Naive thymus-derived CD8-positive, alpha-beta T cell (primary cell): ENCODE data around the gene ZBTB22. TPM values are rescaled to one million over a fixed set of nuclear protein-coding genes. Genes with fewer than 3 reads are reported as not detected.
"Not testable (repeated sequence)": the region's sequence is repeated elsewhere in the genome, so short reads cannot be mapped to it uniquely, and the experiment has no call there.

Experiments
- ATAC-seq, 2 donors: fragments of 150-1000 bp; cut with Tn5 transposase in 1 of 2; sonication (Bioruptor Pico), chemical (Tn5 transposase) in 1 of 2; 1 replicate in 1 of 2; 2 replicates in 1 of 2; pipeline ENCODE4 v1.10.0; 2021; ENCODE audit warnings: mild to moderate bottlenecking in 2 of 2, moderate library complexity in 2 of 2
- POLR2A ChIA-PET: fragments of 350-600 bp; sonication (Branson Sonifier 250); formaldehyde crosslinking; loops from one replicate; lab custom pipeline; 2021; ENCODE audit warnings: antibody characterized with exemption; lab: Charles Lee
- DNase-seq, 10 donors: peaks; one replicate each; pipeline versions ENCODE4 v3.0.0 to v3.0.0-alpha.2; 2020 to 2022
- H3K27ac Mint-ChIP-seq, 10 donors: one replicate each; pipeline ENCODE4 v1.8.0; 2020 to 2022; ENCODE audit warnings: mild to moderate bottlenecking in 10 of 10, mixed read lengths in 10 of 10, moderate library complexity in 4 of 10, inconsistent platforms in 1 of 10
- H3K27me3 Mint-ChIP-seq, 5 donors: one replicate each; pipeline ENCODE4 v1.8.0; 2021 to 2022; ENCODE audit warnings: mixed read lengths in 5 of 5
- H3K36me3 Mint-ChIP-seq, 3 donors: one replicate each; pipeline ENCODE4 v1.8.0; 2020 to 2022; ENCODE audit warnings: mixed read lengths in 3 of 3, mild to moderate bottlenecking in 2 of 3, inconsistent platforms in 1 of 3
- H3K4me1 Mint-ChIP-seq, 4 donors: one replicate each; pipeline ENCODE4 v1.8.0; 2021 to 2022; ENCODE audit warnings: mixed read lengths in 4 of 4
- H3K4me3 Mint-ChIP-seq, 10 donors: one replicate each; pipeline ENCODE4 v1.8.0; 2020 to 2022; ENCODE audit warnings: mild to moderate bottlenecking in 10 of 10, mixed read lengths in 10 of 10, moderate library complexity in 6 of 10, inconsistent platforms in 1 of 10
- H3K9me3 Mint-ChIP-seq, 9 donors: one replicate each; pipeline ENCODE4 v1.8.0; 2020 to 2022; ENCODE audit warnings: mixed read lengths in 9 of 9, mild to moderate bottlenecking in 3 of 9, inconsistent platforms in 1 of 9, moderate library complexity in 1 of 9
- polyA plus RNA-seq, 3 donors: library from polyadenylated mRNA; unstranded; fragments of 300-500 nt; fragmentation: Illumina TruSeq; gene quantifications; one replicate each; pipeline ENCODE4 v1.2.3, GENCODE V29; 2021
- total RNA-seq, 8 experiments: library from RNA in 2 of 8; stranded (reverse) in 2 of 8; gene quantifications; one replicate each; pipeline ENCODE4 v1.2.3 and lab custom pipeline; 2021 to 2026

ZBTB22 gene
- total and polyA plus RNA-seq, 5 experiments from 2014 or later, result 10.4 to 33.6 (median 13.4) TPM

DNA sequence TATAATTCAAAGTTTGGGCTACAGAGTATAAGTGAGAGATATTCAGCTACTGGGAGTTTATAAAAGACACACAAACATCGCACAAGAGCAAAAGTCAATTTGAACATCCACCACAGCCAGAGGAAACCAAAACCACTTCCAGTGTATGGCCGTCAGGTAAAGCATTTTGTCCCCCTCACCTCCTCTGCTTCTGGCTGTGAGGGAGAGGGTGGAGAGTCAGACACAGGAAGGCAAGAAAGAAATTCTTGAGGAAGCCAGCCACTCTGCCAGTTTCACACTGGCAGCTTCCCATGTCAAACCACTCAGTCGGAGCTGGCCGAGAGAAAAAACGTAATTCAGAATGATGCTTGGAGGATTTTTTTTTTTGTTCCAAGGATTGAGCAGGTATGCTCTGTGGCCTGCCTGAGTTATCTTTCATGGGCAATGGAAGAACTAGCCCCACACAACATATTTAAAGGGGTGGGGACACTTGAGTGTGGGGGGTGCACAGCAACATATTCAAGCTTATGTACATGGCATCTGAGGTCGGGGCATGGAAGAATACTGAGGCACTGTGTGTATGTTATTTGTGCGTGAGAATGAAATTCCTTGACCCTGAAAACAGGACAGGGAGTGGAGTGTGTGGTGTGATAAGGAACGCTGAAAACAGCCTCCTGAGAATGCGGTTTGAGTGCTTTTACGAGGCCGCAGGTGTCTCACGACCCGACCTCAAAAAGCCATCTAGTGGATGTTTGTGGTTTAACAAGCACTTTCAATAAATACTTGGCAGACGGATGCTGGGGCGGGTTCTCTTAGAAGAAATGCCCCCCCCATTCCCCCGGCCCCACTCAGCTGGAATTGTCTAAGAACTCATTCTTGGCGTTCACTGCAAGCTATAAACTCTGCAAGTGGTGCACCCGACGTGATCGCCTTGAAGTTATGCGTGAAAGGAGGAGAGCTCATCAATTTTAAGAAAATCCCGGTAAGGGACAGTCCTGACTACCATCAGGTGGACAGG is 27.5 kb upstream of the ZBTB22 start:
- Mint-ChIP-seq H3K27ac (peak overlapping the region; percentile 91 to 99 (median 96)), H3K27me3 (no peaks in the 10 kb centered on the region), H3K4me1 (peaks cover 28 to 54% (median 48%) of the 10 kb centered on the region in 4 donors), H3K4me3 (peak overlapping the region; percentile 73 to 91 (median 84)), H3K36me3 (no peaks in the 10 kb centered on the region), H3K9me3 (peaks cover 0 to 2% (median 0%) of the 10 kb centered on the region in 9 donors)
- DNase-seq, result peak; percentile 46 to 88 (median 74)
- POLR2A ChIA-PET, result interaction anchor here (0.6 to 3.7 kb wide), 33 partner anchors 10 to 491 kb away, joined by 3 to 141 read pairs (median 7); partner anchors contain the start of genes B3GALT4, CUTA, HLA-DMA and KIFC1
- peak; percentile 56 to 64 for ATAC-seq

GRCh38 chr6:33343953-33344611 is 26.5 kb upstream of the ZBTB22 start:
- Mint-ChIP-seq H3K4me3 (peak overlapping the region; percentile 73 to 91 (median 84)), H3K36me3 (no peaks in the 10 kb centered on the region), H3K4me1 (peaks cover 23 to 55% (median 43%) of the 10 kb centered on the region in 4 donors), H3K27ac (peak overlapping the region; percentile 91 to 99 (median 96)), H3K9me3 (peaks cover 0 to 2% (median 0%) of the 10 kb centered on the region in 9 donors), H3K27me3 (no peaks in the 10 kb centered on the region)
- DNase-seq, result peak; percentile 30 to 90 (median 74)
- POLR2A ChIA-PET, result interaction anchor here (0.6 to 3.7 kb wide), 33 partner anchors 9 to 499 kb away, joined by 3 to 141 read pairs (median 7); partner anchors contain the start of genes B3GALT4, CUTA, HSD17B8 and KIFC1
- ATAC-seq, result peak; percentile 74 to 75

DNA sequence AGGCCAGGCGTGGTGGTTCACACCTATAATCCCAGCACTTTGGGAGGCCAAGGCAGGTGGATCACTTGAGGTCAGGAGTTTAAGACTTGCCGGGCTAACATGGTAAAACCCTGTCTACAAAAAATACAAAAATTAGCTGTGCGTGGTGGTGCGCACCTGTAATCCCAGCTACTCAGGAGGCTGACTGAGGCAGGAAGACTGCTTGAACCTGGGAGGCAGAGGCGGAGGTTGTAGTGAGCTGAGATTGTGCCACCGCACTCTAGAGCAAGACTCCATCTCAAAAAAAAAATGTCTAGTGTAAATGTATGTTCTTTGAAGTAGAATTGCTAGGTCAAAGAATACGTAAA is 26.0 kb upstream of the ZBTB22 start:
- not testable (repeated sequence) for DNase-seq, ATAC-seq, H3K27me3 Mint-ChIP-seq

DNA sequence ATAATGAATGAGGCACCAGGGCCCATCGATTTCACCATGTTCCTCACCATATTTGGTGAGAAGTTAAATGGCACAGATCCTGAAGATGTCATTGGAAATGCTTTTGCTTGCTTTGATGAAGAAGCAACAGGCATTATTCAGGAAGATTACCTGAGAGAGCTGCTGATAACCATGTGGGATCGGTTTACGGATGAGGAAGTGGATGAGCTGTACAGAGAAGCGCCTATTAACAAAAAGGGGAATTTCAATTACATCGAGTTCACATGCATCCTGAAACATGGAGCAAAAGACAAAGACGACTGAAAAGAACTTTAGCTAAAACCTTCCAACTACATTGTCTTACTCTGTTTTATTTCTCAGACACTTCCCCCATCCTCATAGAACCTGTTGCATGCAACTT is 21.6 kb upstream of the ZBTB22 start:
- Mint-ChIP-seq H3K4me3 (no peak overlapping the region), H3K27ac (peak overlapping the region in 5 of 10 donors; percentile 2 to 69 (median 34)), H3K27me3 (no peaks in the 10 kb centered on the region), H3K36me3 (no peaks in the 10 kb centered on the region), H3K4me1 (peaks cover 12 to 47% (median 21%) of the 10 kb centered on the region in 4 donors), H3K9me3 (peaks cover 0 to 2% (median 0%) of the 10 kb centered on the region in 9 donors)
- DNase-seq (no peak), ATAC-seq (no peak)
- POLR2A ChIA-PET, result interaction anchor here (0.7 to 1.5 kb wide), 2 partner anchors 22 to 1870 kb away, joined by 3 to 5 read pairs; partner anchors contain the start of gene ZBTB22

More for the DNA sequence above, 26.0 kb upstream of the ZBTB22 start:
- Mint-ChIP-seq H3K4me3 (peak overlapping the region; percentile 73 to 91 (median 84)), H3K27ac (peak overlapping the region; percentile 91 to 99 (median 96)), H3K4me1 (peaks cover 26 to 59% (median 40%) of the 10 kb centered on the region in 4 donors)
- not testable (repeated sequence) for H3K36me3 Mint-ChIP-seq, H3K9me3 Mint-ChIP-seq
- POLR2A ChIA-PET, result interaction anchor here (0.6 to 3.7 kb wide), 27 partner anchors 9 to 498 kb away, joined by 3 to 141 read pairs (median 12); partner anchors contain the start of genes B3GALT4, CUTA, HSD17B8 and KIFC1

GRCh38 chr6:33336495-33336894 is 19.0 kb upstream of the ZBTB22 start:
- no peak for ATAC-seq
- H3K27me3 Mint-ChIP-seq, result no peaks in the 10 kb centered on the region
- no peak overlapping the region for H3K4me3 Mint-ChIP-seq
- POLR2A ChIA-PET, result interaction anchor here (1.0 to 4.0 kb wide), 3 partner anchors 8 to 54 kb away, joined by 3 to 23 read pairs (median 7); partner anchors contain the start of gene ZBTB22
- no peaks in the 10 kb centered on the region for H3K36me3 Mint-ChIP-seq
- no peaks in the 10 kb centered on the region for H3K9me3 Mint-ChIP-seq
- H3K27ac Mint-ChIP-seq, result peak overlapping the region in 2 of 10 donors; percentile 24 to 33
- DNase-seq, result no peak
- H3K4me1 Mint-ChIP-seq, result peaks cover 5 to 44% (median 13%) of the 10 kb centered on the region in 4 donors

GRCh38 chr6:33335916-33336315 is 18.4 kb upstream of the ZBTB22 start:
- Mint-ChIP-seq H3K9me3 (no peaks in the 10 kb centered on the region), H3K4me3 (no peak overlapping the region), H3K4me1 (peaks cover 5 to 46% (median 13%) of the 10 kb centered on the region in 4 donors), H3K27ac (no peak overlapping the region), H3K27me3 (no peaks in the 10 kb centered on the region), H3K36me3 (no peaks in the 10 kb centered on the region)
- DNase-seq, result no peak
- ATAC-seq, result no peak
- POLR2A ChIA-PET, result interaction anchor here (0.5 to 4.0 kb wide), 4 partner anchors 9 to 55 kb away, joined by 3 to 23 read pairs (median 6); partner anchors contain the start of gene ZBTB22

DNA sequence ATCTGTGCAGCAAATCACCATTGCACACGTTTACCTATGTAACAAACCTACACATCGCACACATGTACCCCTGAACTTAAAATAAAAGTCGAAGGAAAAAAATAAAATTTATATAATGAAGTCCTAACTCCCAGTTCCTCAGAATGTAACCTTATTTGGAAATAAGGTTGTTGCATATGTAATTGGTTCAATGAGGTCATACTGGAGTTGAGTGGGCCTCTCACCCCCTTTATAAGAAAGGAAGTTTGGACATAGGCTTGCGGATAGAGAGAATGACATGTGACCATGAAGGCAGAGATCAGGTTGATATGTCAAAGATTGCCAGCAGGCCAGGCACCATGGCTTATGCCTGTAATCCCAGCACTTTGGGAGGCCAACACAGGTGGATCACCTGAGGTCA is 16.1 kb upstream of the ZBTB22 start:
- H3K4me3 Mint-ChIP-seq, result no peak overlapping the region
- ATAC-seq (no peak), DNase-seq (no peak)
- H3K27me3 Mint-ChIP-seq, result no peaks in the 10 kb centered on the region
- POLR2A ChIA-PET, result interaction anchor here (0.8 to 4.0 kb wide), 2 partner anchors 9 to 11 kb away, joined by 5 to 23 read pairs; no protein-coding TSS in a partner anchor
- no peaks in the 10 kb centered on the region for H3K9me3 Mint-ChIP-seq
- peak overlapping the region in 2 of 10 donors; percentile 26 to 34 for H3K27ac Mint-ChIP-seq
- no peaks in the 10 kb centered on the region for H3K36me3 Mint-ChIP-seq
- H3K4me1 Mint-ChIP-seq, result peaks cover 3 to 46% (median 12%) of the 10 kb centered on the region in 4 donors

- no peak overlapping the region for H3K4me3 Mint-ChIP-seq
- no peak for DNase-seq
These were observed 13.2 kb upstream of the ZBTB22 start for GRCh38 chr6:33330736-33331135.

DNA sequence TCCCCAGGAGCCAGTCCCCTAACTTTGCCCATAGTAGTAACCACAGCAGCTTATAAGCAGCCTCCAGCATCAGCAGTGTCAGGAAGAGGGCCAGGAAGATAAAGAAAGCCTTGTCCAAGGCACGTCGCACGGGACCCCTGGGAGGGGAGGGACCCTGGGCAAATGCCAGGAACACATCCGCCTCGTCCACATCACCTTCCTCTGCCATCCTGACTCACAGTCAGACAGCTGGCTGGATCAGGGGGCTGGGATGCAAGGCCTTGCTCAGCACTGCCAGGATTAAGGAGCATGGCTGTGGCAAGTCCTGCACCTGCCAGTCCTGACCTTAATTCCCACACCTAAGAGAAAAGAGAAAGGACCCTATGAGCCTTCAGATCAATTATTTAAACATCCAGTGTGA is 11.5 kb upstream of the ZBTB22 start:
- H3K36me3 Mint-ChIP-seq, result no peaks in the 10 kb centered on the region
- H3K4me3 Mint-ChIP-seq, result no peak overlapping the region
- H3K27ac Mint-ChIP-seq, result peak overlapping the region in 1 of 10 donors; percentile 16
- H3K9me3 Mint-ChIP-seq, result no peaks in the 10 kb centered on the region
- H3K4me1 Mint-ChIP-seq, result peaks cover 0 to 41% (median 9%) of the 10 kb centered on the region in 4 donors
- ATAC-seq (no peak), DNase-seq (no peak)
- H3K27me3 Mint-ChIP-seq, result no peaks in the 10 kb centered on the region
- POLR2A ChIA-PET, result interaction anchor here (1.1 kb wide), 1 partner anchor 15 kb away, joined by 6 read pairs; no protein-coding TSS in a partner anchor

More at GRCh38 chr6:33330736-33331135, 13.2 kb upstream of the ZBTB22 start:
- H3K36me3 Mint-ChIP-seq, result no peaks in the 10 kb centered on the region
- no peaks in the 10 kb centered on the region for H3K9me3 Mint-ChIP-seq
- no peak for ATAC-seq
- H3K27ac Mint-ChIP-seq, result no peak overlapping the region
- POLR2A ChIA-PET, result interaction anchor here (0.6 to 0.9 kb wide), 3 partner anchors 12 to 90 kb away, joined by 3 to 8 read pairs (median 3); no protein-coding TSS in a partner anchor
- no peaks in the 10 kb centered on the region for H3K27me3 Mint-ChIP-seq
- H3K4me1 Mint-ChIP-seq, result peaks cover 3 to 43% (median 13%) of the 10 kb centered on the region in 4 donors

DNA sequence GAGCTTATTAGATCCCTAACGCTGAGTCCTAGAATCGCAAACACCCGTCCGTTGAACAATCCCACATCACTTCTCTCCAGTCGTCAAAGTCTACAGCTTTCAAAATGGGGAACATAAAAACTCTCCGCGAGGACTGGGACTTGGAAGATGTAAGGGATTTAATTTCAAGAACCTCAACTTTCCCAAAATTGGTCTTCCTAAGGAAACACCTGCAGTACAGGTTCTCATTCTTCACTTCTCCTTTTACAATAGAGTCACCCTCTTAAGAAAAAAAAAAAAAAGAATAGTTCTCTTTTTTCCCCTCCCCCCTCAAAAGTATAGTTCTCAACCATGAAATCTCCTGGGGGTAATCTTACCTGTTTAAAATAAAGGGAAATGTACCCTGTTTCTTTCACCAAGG is 6.6 kb upstream of the ZBTB22 start:
- H3K4me3 Mint-ChIP-seq, result peak overlapping the region; percentile 96 to 100 (median 99)
- peak overlapping the region; percentile 94 to 98 (median 97) for H3K27ac Mint-ChIP-seq
- H3K36me3 Mint-ChIP-seq, result peaks cover 0 to 32% (median 10%) of the 10 kb centered on the region in 3 donors
- DNase-seq (no peak), ATAC-seq (no peak)
- POLR2A ChIA-PET, result interaction anchor here (0.8 to 1.5 kb wide), 7 partner anchors 13 to 256 kb away, joined by 3 to 5 read pairs (median 3); partner anchors contain the start of genes BAK1 and RING1
- no peaks in the 10 kb centered on the region for H3K27me3 Mint-ChIP-seq
- peaks cover 28 to 54% (median 46%) of the 10 kb centered on the region in 4 donors for H3K4me1 Mint-ChIP-seq
- no peaks in the 10 kb centered on the region for H3K9me3 Mint-ChIP-seq

GRCh38 chr6:33323623-33323948 is 6.0 kb upstream of the ZBTB22 start:
- H3K27ac Mint-ChIP-seq, result peak overlapping the region; percentile 94 to 98 (median 97)
- DNase-seq, result peak in 1 of 10 donors; percentile 22

More at GRCh38 chr6:33323623-33323948, 6.0 kb upstream of the ZBTB22 start:
- no peaks in the 10 kb centered on the region for H3K27me3 Mint-ChIP-seq
- POLR2A ChIA-PET, result interaction anchor here (0.7 to 1.5 kb wide), 10 partner anchors 13 to 353 kb away, joined by 3 to 5 read pairs (median 4); partner anchors contain the start of genes BAK1 and RING1
- H3K4me1 Mint-ChIP-seq, result peaks cover 31 to 56% (median 52%) of the 10 kb centered on the region in 4 donors
- H3K9me3 Mint-ChIP-seq, result no peaks in the 10 kb centered on the region
- ATAC-seq, result no peak
- H3K4me3 Mint-ChIP-seq, result peak overlapping the region; percentile 96 to 100 (median 99)
- H3K36me3 Mint-ChIP-seq, result peaks cover 0 to 37% (median 13%) of the 10 kb centered on the region in 3 donors
